ENCODE results near the gene JMJD1C.

DNA sequence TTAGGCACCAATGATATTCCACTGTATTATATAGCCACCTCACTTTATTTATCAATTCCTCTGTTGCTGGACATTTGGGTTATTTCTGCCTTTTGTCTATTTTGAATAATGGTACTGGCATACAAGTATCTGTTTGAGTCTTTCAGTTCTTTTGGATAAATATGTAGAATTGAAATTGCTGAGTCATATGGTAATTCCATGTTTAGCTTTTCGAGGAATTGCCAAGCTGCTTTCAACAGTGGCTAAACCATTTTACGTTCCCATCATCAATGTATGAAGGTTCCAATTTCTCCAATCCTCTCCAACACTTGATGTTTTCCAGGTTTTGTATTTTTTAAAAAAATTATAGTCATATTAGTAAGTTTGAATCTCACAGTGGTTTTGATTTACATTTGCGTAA lies 42.3 kb downstream of the JMJD1C start:
- TF ChIP-seq, protein P1, sequence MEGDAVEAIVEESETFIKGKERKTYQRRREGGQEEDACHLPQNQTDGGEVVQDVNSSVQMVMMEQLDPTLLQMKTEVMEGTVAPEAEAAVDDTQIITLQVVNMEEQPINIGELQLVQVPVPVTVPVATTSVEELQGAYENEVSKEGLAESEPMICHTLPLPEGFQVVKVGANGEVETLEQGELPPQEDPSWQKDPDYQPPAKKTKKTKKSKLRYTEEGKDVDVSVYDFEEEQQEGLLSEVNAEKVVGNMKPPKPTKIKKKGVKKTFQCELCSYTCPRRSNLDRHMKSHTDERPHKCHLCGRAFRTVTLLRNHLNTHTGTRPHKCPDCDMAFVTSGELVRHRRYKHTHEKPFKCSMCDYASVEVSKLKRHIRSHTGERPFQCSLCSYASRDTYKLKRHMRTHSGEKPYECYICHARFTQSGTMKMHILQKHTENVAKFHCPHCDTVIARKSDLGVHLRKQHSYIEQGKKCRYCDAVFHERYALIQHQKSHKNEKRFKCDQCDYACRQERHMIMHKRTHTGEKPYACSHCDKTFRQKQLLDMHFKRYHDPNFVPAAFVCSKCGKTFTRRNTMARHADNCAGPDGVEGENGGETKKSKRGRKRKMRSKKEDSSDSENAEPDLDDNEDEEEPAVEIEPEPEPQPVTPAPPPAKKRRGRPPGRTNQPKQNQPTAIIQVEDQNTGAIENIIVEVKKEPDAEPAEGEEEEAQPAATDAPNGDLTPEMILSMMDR (IDR thresholded peaks at IDR 0.05): no peak
- no peak for TF ChIP-seq POLR2A (IDR thresholded peaks at IDR 0.05)
